Endodermal cell (in vitro differentiated cells): ENCODE data around the gene CUL7. TPM values are rescaled to one million over a fixed set of nuclear protein-coding genes. Genes with fewer than 3 reads are reported as not detected.

Source experiments
- DNase-seq: peaks from one replicate; pipeline ENCODE4 v3.0.0-alpha.2; 2017
- H3K27ac ChIP-seq: 2 replicates; pipeline ENCODE4 v1.5.1; 2013; ENCODE audit warnings: mild to moderate bottlenecking, low read depth, low read length, moderate library complexity
- H3K27me3 ChIP-seq: 2 replicates; pipeline ENCODE4 v1.6.1; 2013; ENCODE audit warnings: mild to moderate bottlenecking, low read length, moderate library complexity; ENCODE audit not compliant: insufficient read depth, control insufficient read depth, poor library complexity, severe bottlenecking
- H3K36me3 ChIP-seq: 2 replicates; pipeline ENCODE4 v1.7.0; 2013; ENCODE audit warnings: mild to moderate bottlenecking, low read length, moderate library complexity; ENCODE audit not compliant: control insufficient read depth, insufficient read depth
- H3K4me1 ChIP-seq: one replicate; pipeline ENCODE4 v1.7.0; 2013; ENCODE audit warnings: low read length; ENCODE audit not compliant: control insufficient read depth, insufficient read depth
- H3K4me3 ChIP-seq: 2 replicates; pipeline ENCODE4 v1.5.1; 2013; ENCODE audit warnings: mild to moderate bottlenecking, low read length, moderate library complexity
- H3K9ac ChIP-seq: 2 replicates; pipeline ENCODE4 v1.6.1; 2013; ENCODE audit warnings: mild to moderate bottlenecking, low read length, moderate library complexity; ENCODE audit not compliant: poor library complexity, severe bottlenecking; ENCODE audit errors: extremely low read depth
- H3K9me3 ChIP-seq: 2 replicates; pipeline ENCODE4 v1.6.1; 2013; ENCODE audit warnings: mild to moderate bottlenecking, low read length, moderate library complexity; ENCODE audit not compliant: control insufficient read depth
- H3K27ac Mint-ChIP-seq: 2 replicates; pipeline ENCODE4 v1.8.0; 2020; ENCODE audit warnings: mixed read lengths
- H3K27me3 Mint-ChIP-seq: 2 replicates; pipeline ENCODE4 v1.8.0; 2021; ENCODE audit warnings: mild to moderate bottlenecking, mixed read lengths; ENCODE audit not compliant: insufficient read depth
- H3K36me3 Mint-ChIP-seq: 2 replicates; pipeline ENCODE4 v1.8.0; 2020; ENCODE audit warnings: low read depth, mixed read lengths
- H3K4me1 Mint-ChIP-seq: 2 replicates; pipeline ENCODE4 v1.8.0; 2020; ENCODE audit warnings: mixed read lengths
- H3K4me3 Mint-ChIP-seq: 2 replicates; pipeline ENCODE4 v1.8.0; 2020; ENCODE audit warnings: mild to moderate bottlenecking, moderate library complexity, mixed read lengths
- H3K9me3 Mint-ChIP-seq: 2 replicates; pipeline ENCODE4 v1.8.0; 2020; ENCODE audit warnings: mild to moderate bottlenecking, mixed read lengths
- CTCF ChIP-seq: fragments of 200-600 bp; sonication (generic); conservative IDR thresholded peaks from 2 replicates; pipeline ENCODE4 v1.5.0; 2021; ENCODE audit warnings: antibody characterized with exemption, mild to moderate bottlenecking
- WGBS, 2 experiments: methylation state at CpG; one replicate each; pipeline versions ENCODE4 v1.1.5 to v1.1.7; 2013; ENCODE audit warnings: missing lambda C conversion rate in 2 of 2, mixed read lengths in 1 of 2; ENCODE audit not compliant: insufficient coverage in 1 of 2, insufficient read length in 1 of 2; 5-methylcytosine and 5-hydroxymethylcytosine counted together
- total RNA-seq, 2 donors: library from RNA; stranded (reverse); fragmentation: NEBNext Ultra II Directional in 1 of 2; extraction: Animal tissue kit (Norgen Biotek cat#: 25700) in 1 of 2; gene quantifications; 2 replicates in 1 of 2; 3 replicates in 1 of 2; pipeline ENCODE4 v1.2.1, GENCODE V29; 2021

Gene CUL7
- total RNA-seq, 2 donors from 2014 or later, result 39.0 to 51.7 TPM

- peak; percentile 15 for DNase-seq
- WGBS, 2 experiments, result 80 to 85% methylated on average over 1 to 2 of the region's 2 CpGs
- Histone ChIP-seq H3K27ac (no peak overlapping the region), H3K27me3 (no peaks in the 10 kb centered on the region), H3K4me1 (peaks cover 8% of the 10 kb centered on the region), H3K36me3 (peaks cover 11% of the 10 kb centered on the region), H3K9ac (no peak overlapping the region), H3K9me3 (no peaks in the 10 kb centered on the region), H3K4me3 (peak overlapping the region; percentile 95)
- Mint-ChIP-seq H3K36me3 (peaks cover 10% of the 10 kb centered on the region), H3K27ac (peak overlapping the region; percentile 79), H3K4me3 (no peak overlapping the region), H3K9me3 (no peaks in the 10 kb centered on the region), H3K27me3 (no peaks in the 10 kb centered on the region), H3K4me1 (peaks cover 26% of the 10 kb centered on the region)
- TF ChIP-seq CTCF, result no peak
These were observed 25.0 kb upstream of the CUL7 start for GRCh38 chr6:43078691-43079090.

GRCh38 chr6:43077981-43078511 lies 24.4 kb upstream of the CUL7 start:
- Mint-ChIP-seq H3K9me3 (no peaks in the 10 kb centered on the region), H3K4me3 (peak overlapping the region; percentile 88), H3K4me1 (peaks cover 20% of the 10 kb centered on the region), H3K27me3 (no peaks in the 10 kb centered on the region), H3K36me3 (peaks cover 13% of the 10 kb centered on the region), H3K27ac (peak overlapping the region; percentile 79)
- peak overlapping the region; percentile 91 for H3K9ac ChIP-seq
- H3K36me3 ChIP-seq, result peaks cover 11% of the 10 kb centered on the region
- peaks cover 8% of the 10 kb centered on the region for H3K4me1 ChIP-seq
- no peaks in the 10 kb centered on the region for H3K27me3 ChIP-seq
- WGBS, 2 experiments, result 65 to 86% methylated on average over 5 to 6 of the region's 6 CpGs
- peak overlapping the region; percentile 95 for H3K4me3 ChIP-seq
- DNase-seq, result peak; percentile 63
- H3K27ac ChIP-seq, result no peak overlapping the region
- no peaks in the 10 kb centered on the region for H3K9me3 ChIP-seq
- no peak for TF ChIP-seq CTCF

- Mint-ChIP-seq H3K36me3 (peaks cover 19% of the 10 kb centered on the region), H3K27me3 (no peaks in the 10 kb centered on the region), H3K9me3 (no peaks in the 10 kb centered on the region), H3K4me3 (peak overlapping the region; percentile 88), H3K27ac (peak overlapping the region; percentile 79), H3K4me1 (peaks cover 20% of the 10 kb centered on the region)
- Histone ChIP-seq H3K9me3 (no peaks in the 10 kb centered on the region), H3K27ac (no peak overlapping the region), H3K4me1 (peaks cover 8% of the 10 kb centered on the region), H3K36me3 (peaks cover 18% of the 10 kb centered on the region), H3K27me3 (no peaks in the 10 kb centered on the region), H3K9ac (peak overlapping the region; percentile 91), H3K4me3 (peak overlapping the region; percentile 95)
- TF ChIP-seq CTCF, result no peak
- DNase-seq, result no peak
- WGBS, 2 experiments, result 8 to 10% methylated on average over 3 to 8 of the region's 8 CpGs
These were observed 23.7 kb upstream of the CUL7 start for GRCh38 chr6:43077333-43077809.
